ENCODE measurements around the gene WDR33.

GRCh38 chr2:127718271-127718670 lies 92.7 kb downstream of the WDR33 start:
- TF ChIP-seq ZNF274 (IDR thresholded peaks at IDR 0.05; ENCODE audit: low read depth, low read length) (no peak), SUZ12 (IDR thresholded peaks at IDR 0.05; ENCODE audit: extremely low read depth, insufficient read depth, insufficient read length) (no peak)
